K562 (cell line): ENCODE data around the gene PRRG4. TPM values are rescaled to one million over a fixed set of nuclear protein-coding genes. Genes with fewer than 3 reads are reported as not detected.

ENCODE experiments used
- CREB3L1 ChIP-seq: fragments of 450-650 bp; IDR thresholded peaks from 2 replicates; pipeline ENCODE4 v1.6.1; 2014; ENCODE audit warnings: low read depth, mild to moderate bottlenecking, moderate library complexity, borderline replicate concordance
- ELF4 ChIP-seq: fragments of 450-650 bp; formaldehyde crosslinking; IDR thresholded peaks from 2 replicates; pipeline ENCODE4 v1.4.0; 2022; ENCODE audit warnings: missing genetic modification characterization
- PHF20 ChIP-seq: fragments of 450-650 bp; IDR thresholded peaks from 2 replicates; pipeline ENCODE4 v1.6.1; 2018; ENCODE audit not compliant: partially characterized antibody
- SMC3 ChIP-seq: conservative IDR thresholded peaks from 2 replicates; pipeline ENCODE4 v1.6.1; 2011; ENCODE audit warnings: low read depth, low read length, improper control_type of control experiment; ENCODE audit not compliant: insufficient read depth
- TSHZ1 ChIP-seq: fragments of 250-450 bp; sonication (Bioruptor Pico); IDR thresholded peaks from 2 replicates; pipeline ENCODE4 v1.4.0; 2020; ENCODE audit warnings: mild to moderate bottlenecking, moderate library complexity
- ZNF133 ChIP-seq: fragments of 250-450 bp; sonication (Bioruptor Pico); IDR thresholded peaks from 2 replicates; pipeline ENCODE4 v1.4.0; 2020; ENCODE audit warnings: mild to moderate bottlenecking
- ZNF696 ChIP-seq: fragments of 250-450 bp; sonication (Bioruptor Pico); conservative IDR thresholded peaks from 2 replicates; pipeline ENCODE4 v1.4.0; 2020; ENCODE audit warnings: mild to moderate bottlenecking, moderate library complexity
- polyA plus RNA-seq, 8 experiments: library from polyadenylated mRNA; depleted of rRNA in 4 of 8; stranded (reverse) in 5 of 8; unstranded in 3 of 8; fragments of >200 nt; fragmentation: Nextera tagmentation in 2 of 8; fragmentation: Illumina TruSeq in 1 of 8; extraction: Ambion mirVana in 2 of 8; extraction: Trizol in 1 of 8; gene quantifications; 2 replicates each; pipeline versions ENCODE4 v1.2.1 to v1.2.3, GENCODE V29; 2011 to 2014; ENCODE audit warnings: inconsistent platforms in 1 of 8, missing spikeins in 1 of 8
- total RNA-seq, 7 experiments: library from RNA; depleted of rRNA in 6 of 7; stranded (reverse); fragments of >200 nt in 6 of 7; fragmentation: Illumina TruSeq in 2 of 7; extraction: Trizol in 2 of 7; gene quantifications; 2 replicates each; pipeline versions ENCODE4 v1.2.1 to v1.2.3, GENCODE V29; 2011 to 2021; ENCODE audit warnings: low replicate concordance in 1 of 7
- TF ChIP-seq, protein P1 (sequence below): sonication (generic); formaldehyde crosslinking; IDR thresholded peaks from 2 replicates; pipeline ENCODE4 v1.8.0; 2023; ENCODE audit warnings: missing genetic modification reagents, mild to moderate bottlenecking, borderline replicate concordance
- TF ChIP-seq, protein P2 (sequence below): sonication (generic); formaldehyde crosslinking; IDR thresholded peaks from 2 replicates; pipeline ENCODE4 v1.8.0; 2023; ENCODE audit warnings: mild to moderate bottlenecking, missing genetic modification reagents
- TF ChIP-seq, protein P3 (sequence below): IDR thresholded peaks from 2 replicates; pipeline ENCODE4 v1.6.1; 2012; ENCODE audit warnings: low read depth, low read length, improper control_type of control experiment, borderline replicate concordance

PRRG4 gene
- total and polyA plus RNA-seq, 9 of the 15 experiments (the other 6 are each of a cell fraction or from before 2014, with no cell fraction given): not detected

DNA sequence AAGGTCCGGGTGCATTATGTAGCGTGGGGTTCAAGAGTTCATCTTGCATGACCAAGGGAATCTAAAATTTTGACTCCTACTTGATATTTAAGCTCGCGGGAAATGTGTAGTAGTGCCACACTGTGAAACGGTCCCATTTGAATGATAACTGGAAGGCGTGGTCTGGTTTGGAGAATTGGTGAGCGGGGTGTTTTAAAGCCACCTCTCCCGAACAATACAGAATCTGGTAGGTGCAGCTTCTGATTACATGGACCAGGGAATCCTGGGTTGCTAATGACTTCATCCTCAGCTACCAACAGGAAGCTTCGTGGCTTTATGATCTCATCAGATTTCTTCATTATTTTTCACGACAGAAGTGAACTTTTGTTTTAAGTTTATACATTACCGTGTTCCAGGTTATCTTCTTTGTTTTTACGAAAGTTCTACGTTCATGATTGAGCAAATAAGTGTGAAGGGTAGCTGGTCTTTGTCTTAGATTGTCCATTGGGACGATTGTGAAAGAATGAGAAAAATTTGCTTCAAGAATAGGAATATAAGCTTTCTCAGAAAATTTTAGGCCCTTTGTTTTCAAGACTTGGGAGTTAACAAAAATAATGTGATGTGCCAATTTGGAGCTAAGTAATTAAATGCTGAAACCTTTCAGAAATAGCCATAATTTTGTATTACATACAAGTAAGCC lies 64.6 kb downstream of the PRRG4 start (continued):
- TF ChIP-seq SMC3: no peak
- no peak for TF ChIP-seq TSHZ1 (CRISPR knock-in tag)
- TF ChIP-seq, protein P1, sequence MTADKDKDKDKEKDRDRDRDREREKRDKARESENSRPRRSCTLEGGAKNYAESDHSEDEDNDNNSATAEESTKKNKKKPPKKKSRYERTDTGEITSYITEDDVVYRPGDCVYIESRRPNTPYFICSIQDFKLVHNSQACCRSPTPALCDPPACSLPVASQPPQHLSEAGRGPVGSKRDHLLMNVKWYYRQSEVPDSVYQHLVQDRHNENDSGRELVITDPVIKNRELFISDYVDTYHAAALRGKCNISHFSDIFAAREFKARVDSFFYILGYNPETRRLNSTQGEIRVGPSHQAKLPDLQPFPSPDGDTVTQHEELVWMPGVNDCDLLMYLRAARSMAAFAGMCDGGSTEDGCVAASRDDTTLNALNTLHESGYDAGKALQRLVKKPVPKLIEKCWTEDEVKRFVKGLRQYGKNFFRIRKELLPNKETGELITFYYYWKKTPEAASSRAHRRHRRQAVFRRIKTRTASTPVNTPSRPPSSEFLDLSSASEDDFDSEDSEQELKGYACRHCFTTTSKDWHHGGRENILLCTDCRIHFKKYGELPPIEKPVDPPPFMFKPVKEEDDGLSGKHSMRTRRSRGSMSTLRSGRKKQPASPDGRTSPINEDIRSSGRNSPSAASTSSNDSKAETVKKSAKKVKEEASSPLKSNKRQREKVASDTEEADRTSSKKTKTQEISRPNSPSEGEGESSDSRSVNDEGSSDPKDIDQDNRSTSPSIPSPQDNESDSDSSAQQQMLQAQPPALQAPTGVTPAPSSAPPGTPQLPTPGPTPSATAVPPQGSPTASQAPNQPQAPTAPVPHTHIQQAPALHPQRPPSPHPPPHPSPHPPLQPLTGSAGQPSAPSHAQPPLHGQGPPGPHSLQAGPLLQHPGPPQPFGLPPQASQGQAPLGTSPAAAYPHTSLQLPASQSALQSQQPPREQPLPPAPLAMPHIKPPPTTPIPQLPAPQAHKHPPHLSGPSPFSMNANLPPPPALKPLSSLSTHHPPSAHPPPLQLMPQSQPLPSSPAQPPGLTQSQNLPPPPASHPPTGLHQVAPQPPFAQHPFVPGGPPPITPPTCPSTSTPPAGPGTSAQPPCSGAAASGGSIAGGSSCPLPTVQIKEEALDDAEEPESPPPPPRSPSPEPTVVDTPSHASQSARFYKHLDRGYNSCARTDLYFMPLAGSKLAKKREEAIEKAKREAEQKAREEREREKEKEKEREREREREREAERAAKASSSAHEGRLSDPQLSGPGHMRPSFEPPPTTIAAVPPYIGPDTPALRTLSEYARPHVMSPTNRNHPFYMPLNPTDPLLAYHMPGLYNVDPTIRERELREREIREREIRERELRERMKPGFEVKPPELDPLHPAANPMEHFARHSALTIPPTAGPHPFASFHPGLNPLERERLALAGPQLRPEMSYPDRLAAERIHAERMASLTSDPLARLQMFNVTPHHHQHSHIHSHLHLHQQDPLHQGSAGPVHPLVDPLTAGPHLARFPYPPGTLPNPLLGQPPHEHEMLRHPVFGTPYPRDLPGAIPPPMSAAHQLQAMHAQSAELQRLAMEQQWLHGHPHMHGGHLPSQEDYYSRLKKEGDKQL (CRISPR knock-in tag): no peak
- no peak for TF ChIP-seq CREB3L1
- TF ChIP-seq, protein P2, sequence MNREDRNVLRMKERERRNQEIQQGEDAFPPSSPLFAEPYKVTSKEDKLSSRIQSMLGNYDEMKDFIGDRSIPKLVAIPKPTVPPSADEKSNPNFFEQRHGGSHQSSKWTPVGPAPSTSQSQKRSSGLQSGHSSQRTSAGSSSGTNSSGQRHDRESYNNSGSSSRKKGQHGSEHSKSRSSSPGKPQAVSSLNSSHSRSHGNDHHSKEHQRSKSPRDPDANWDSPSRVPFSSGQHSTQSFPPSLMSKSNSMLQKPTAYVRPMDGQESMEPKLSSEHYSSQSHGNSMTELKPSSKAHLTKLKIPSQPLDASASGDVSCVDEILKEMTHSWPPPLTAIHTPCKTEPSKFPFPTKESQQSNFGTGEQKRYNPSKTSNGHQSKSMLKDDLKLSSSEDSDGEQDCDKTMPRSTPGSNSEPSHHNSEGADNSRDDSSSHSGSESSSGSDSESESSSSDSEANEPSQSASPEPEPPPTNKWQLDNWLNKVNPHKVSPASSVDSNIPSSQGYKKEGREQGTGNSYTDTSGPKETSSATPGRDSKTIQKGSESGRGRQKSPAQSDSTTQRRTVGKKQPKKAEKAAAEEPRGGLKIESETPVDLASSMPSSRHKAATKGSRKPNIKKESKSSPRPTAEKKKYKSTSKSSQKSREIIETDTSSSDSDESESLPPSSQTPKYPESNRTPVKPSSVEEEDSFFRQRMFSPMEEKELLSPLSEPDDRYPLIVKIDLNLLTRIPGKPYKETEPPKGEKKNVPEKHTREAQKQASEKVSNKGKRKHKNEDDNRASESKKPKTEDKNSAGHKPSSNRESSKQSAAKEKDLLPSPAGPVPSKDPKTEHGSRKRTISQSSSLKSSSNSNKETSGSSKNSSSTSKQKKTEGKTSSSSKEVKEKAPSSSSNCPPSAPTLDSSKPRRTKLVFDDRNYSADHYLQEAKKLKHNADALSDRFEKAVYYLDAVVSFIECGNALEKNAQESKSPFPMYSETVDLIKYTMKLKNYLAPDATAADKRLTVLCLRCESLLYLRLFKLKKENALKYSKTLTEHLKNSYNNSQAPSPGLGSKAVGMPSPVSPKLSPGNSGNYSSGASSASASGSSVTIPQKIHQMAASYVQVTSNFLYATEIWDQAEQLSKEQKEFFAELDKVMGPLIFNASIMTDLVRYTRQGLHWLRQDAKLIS: no peak
- TF ChIP-seq, protein P3, sequence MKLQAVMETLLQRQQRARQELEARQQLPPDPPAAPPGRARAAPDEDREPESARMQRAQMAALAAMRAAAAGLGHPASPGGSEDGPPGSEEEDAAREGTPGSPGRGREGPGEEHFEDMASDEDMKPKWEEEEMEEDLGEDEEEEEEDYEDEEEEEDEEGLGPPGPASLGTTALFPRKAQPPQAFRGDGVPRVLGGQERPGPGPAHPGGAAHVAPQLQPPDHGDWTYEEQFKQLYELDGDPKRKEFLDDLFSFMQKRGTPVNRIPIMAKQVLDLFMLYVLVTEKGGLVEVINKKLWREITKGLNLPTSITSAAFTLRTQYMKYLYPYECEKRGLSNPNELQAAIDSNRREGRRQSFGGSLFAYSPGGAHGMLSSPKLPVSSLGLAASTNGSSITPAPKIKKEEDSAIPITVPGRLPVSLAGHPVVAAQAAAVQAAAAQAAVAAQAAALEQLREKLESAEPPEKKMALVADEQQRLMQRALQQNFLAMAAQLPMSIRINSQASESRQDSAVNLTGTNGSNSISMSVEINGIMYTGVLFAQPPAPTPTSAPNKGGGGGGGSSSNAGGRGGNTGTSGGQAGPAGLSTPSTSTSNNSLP: no peak
- no peak for TF ChIP-seq ZNF133 (CRISPR knock-in tag)
- TF ChIP-seq PHF20: no peak
- no peak for TF ChIP-seq ELF4 (CRISPR knock-in tag)
- TF ChIP-seq ZNF696: no peak
